ENCODE results near the gene PIN4. TPM values are rescaled to one million over a fixed set of nuclear protein-coding genes. Genes with fewer than 3 reads are reported as not detected.

PIN4 gene
- total RNA-seq, 1 donor from 2014 or later = 7.9 TPM

DNA sequence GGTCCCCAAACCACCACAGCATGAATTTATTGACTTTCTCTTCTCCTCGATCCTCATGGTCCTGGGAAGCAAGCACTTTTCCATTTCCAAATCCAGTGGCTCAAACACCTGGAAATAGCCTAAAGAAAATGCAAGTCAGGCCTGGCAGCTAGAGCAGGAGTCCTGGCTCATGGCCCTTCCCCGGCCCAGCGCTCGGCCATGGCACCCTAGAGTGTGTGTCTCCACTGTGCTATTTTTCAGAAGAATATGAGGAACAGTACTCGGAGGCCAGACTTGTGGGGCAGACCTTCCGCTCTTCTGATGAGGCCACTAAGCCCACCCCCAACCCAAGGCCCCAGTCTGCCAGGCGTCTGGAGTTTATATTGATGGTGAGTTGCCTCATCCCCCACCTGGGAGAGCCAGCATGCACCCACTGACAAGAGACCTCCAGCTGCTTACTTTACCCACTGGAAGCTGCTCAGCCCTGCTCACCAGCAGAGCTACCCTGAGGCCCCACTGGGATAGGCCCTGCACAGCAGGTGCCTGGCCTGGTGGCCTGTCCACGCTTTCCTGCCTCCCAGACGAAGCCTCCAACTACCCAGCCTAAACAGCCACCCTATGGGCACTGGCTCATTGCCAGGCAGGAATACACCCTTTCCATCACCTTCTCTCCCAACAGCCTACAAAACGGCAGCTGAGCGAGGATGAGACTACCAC is 47.6 kb upstream of the PIN4 start:
- Histone ChIP-seq H3K9ac (ENCODE audit: low read length) (no peak overlapping the region), H2AFZ (ENCODE audit: low read depth, low read length) (no peak overlapping the region), H3K79me2 (ENCODE audit: insufficient read depth, low read length) (no peaks in the 10 kb centered on the region), H3K4me2 (ENCODE audit: low read length) (no peak overlapping the region), H3K36me3 (ENCODE audit: insufficient read depth, low read length) (no peaks in the 10 kb centered on the region), H3K4me3 (ENCODE audit: insufficient read depth, low read depth, low read length) (no peak overlapping the region), H4K20me1 (ENCODE audit: insufficient read depth, low read length) (peaks cover 4% of the 10 kb centered on the region), H3K4me1 (ENCODE audit: insufficient read depth, low read length) (peaks cover 6% of the 10 kb centered on the region), H3K9me3 (ENCODE audit: insufficient read depth, low read depth, low read length) (no peaks in the 10 kb centered on the region), H3K27ac (ENCODE audit: low read depth, low read length) (no peak overlapping the region), H3K27me3 (ENCODE audit: insufficient read depth, low read length) (no peaks in the 10 kb centered on the region)
- Mint-ChIP-seq H3K4me1 (ENCODE audit: low read depth, unreplicated experiment) (peaks cover 3% of the 10 kb centered on the region), H3K27me3 (ENCODE audit: low read depth, unreplicated experiment) (no peaks in the 10 kb centered on the region), H3K4me3 (ENCODE audit: unreplicated experiment) (no peak overlapping the region), H3K9me3 (ENCODE audit: unreplicated experiment) (no peaks in the 10 kb centered on the region), H3K36me3 (ENCODE audit: low read depth, unreplicated experiment) (peaks cover 4% of the 10 kb centered on the region), H3K27ac (ENCODE audit: unreplicated experiment) (no peak overlapping the region)
- TF ChIP-seq EZH2 (IDR thresholded peaks at IDR 0.05; ENCODE audit: insufficient read depth, low read length) = no peak
- no peak for DNase-seq (ENCODE audit: low read depth)
- FAIRE-seq = no peak

- Mint-ChIP-seq H3K9me3 (ENCODE audit: unreplicated experiment) (no peaks in the 10 kb centered on the region), H3K36me3 (ENCODE audit: low read depth, unreplicated experiment) (peaks cover 13% of the 10 kb centered on the region)
Observed at GRCh38 chrX:72137846-72138495, 43.6 kb upstream of the PIN4 start.

DNA sequence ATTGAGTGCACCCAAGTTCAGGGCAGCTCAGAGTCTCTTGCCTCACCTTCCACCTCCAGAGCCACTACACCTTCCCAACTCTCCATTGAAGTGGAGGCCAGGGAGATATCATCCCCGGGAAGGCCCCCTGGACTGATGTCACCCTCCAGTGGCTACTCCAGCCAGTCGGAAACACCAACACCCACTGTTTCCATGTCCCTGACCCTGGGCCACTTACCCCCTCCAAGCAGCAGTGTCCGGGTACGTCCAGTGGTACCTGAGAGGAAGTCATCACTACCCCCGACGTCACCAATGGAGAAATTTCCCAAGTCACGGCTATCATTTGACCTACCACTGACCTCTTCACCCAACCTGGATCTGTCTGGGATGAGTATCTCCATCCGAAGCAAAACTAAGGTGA is 42.0 kb upstream of the PIN4 start:
- no peaks in the 10 kb centered on the region for H3K27me3 ChIP-seq (ENCODE audit: insufficient read depth, low read length)
- FAIRE-seq = no peak
- no peaks in the 10 kb centered on the region for H3K4me1 Mint-ChIP-seq (ENCODE audit: low read depth, unreplicated experiment)
- no peaks in the 10 kb centered on the region for H3K79me2 ChIP-seq (ENCODE audit: insufficient read depth, low read length)
- no peak overlapping the region for H3K4me3 Mint-ChIP-seq (ENCODE audit: unreplicated experiment)
- H3K4me2 ChIP-seq (ENCODE audit: low read length) = no peak overlapping the region
- no peak overlapping the region for H3K27ac ChIP-seq (ENCODE audit: low read depth, low read length)
- no peaks in the 10 kb centered on the region for H3K27me3 Mint-ChIP-seq (ENCODE audit: low read depth, unreplicated experiment)
- no peak for DNase-seq (ENCODE audit: low read depth)
- H3K36me3 ChIP-seq (ENCODE audit: insufficient read depth, low read length) = no peaks in the 10 kb centered on the region
- H3K9me3 Mint-ChIP-seq (ENCODE audit: unreplicated experiment) = no peaks in the 10 kb centered on the region
- no peak for TF ChIP-seq EZH2 (IDR thresholded peaks at IDR 0.05; ENCODE audit: insufficient read depth, low read length)
- TF ChIP-seq, protein P1, sequence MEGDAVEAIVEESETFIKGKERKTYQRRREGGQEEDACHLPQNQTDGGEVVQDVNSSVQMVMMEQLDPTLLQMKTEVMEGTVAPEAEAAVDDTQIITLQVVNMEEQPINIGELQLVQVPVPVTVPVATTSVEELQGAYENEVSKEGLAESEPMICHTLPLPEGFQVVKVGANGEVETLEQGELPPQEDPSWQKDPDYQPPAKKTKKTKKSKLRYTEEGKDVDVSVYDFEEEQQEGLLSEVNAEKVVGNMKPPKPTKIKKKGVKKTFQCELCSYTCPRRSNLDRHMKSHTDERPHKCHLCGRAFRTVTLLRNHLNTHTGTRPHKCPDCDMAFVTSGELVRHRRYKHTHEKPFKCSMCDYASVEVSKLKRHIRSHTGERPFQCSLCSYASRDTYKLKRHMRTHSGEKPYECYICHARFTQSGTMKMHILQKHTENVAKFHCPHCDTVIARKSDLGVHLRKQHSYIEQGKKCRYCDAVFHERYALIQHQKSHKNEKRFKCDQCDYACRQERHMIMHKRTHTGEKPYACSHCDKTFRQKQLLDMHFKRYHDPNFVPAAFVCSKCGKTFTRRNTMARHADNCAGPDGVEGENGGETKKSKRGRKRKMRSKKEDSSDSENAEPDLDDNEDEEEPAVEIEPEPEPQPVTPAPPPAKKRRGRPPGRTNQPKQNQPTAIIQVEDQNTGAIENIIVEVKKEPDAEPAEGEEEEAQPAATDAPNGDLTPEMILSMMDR (IDR thresholded peaks at IDR 0.05; ENCODE audit: insufficient read depth, low read depth, low read length) = no peak
- no peaks in the 10 kb centered on the region for H3K4me1 ChIP-seq (ENCODE audit: insufficient read depth, low read length)
- no peak overlapping the region for H3K27ac Mint-ChIP-seq (ENCODE audit: unreplicated experiment)
- no peak overlapping the region for H3K9ac ChIP-seq (ENCODE audit: low read length)
- H3K4me3 ChIP-seq (ENCODE audit: insufficient read depth, low read depth, low read length) = no peak overlapping the region
- no peaks in the 10 kb centered on the region for H4K20me1 ChIP-seq (ENCODE audit: insufficient read depth, low read length)
- no peaks in the 10 kb centered on the region for H3K9me3 ChIP-seq (ENCODE audit: insufficient read depth, low read depth, low read length)
- H3K36me3 Mint-ChIP-seq (ENCODE audit: low read depth, unreplicated experiment) = peaks cover 16% of the 10 kb centered on the region
- H2AFZ ChIP-seq (ENCODE audit: low read depth, low read length) = no peak overlapping the region

More at GRCh38 chrX:72137846-72138495, 43.6 kb upstream of the PIN4 start:
- Mint-ChIP-seq H3K4me3 (ENCODE audit: unreplicated experiment) (no peak overlapping the region), H3K27ac (ENCODE audit: unreplicated experiment) (no peak overlapping the region), H3K27me3 (ENCODE audit: low read depth, unreplicated experiment) (no peaks in the 10 kb centered on the region), H3K4me1 (ENCODE audit: low read depth, unreplicated experiment) (no peaks in the 10 kb centered on the region)
- Histone ChIP-seq H3K27ac (ENCODE audit: low read depth, low read length) (no peak overlapping the region), H3K27me3 (ENCODE audit: insufficient read depth, low read length) (no peaks in the 10 kb centered on the region), H2AFZ (ENCODE audit: low read depth, low read length) (no peak overlapping the region), H3K79me2 (ENCODE audit: insufficient read depth, low read length) (no peaks in the 10 kb centered on the region), H3K9ac (ENCODE audit: low read length) (no peak overlapping the region), H4K20me1 (ENCODE audit: insufficient read depth, low read length) (no peaks in the 10 kb centered on the region), H3K4me1 (ENCODE audit: insufficient read depth, low read length) (no peaks in the 10 kb centered on the region), H3K36me3 (ENCODE audit: insufficient read depth, low read length) (no peaks in the 10 kb centered on the region), H3K9me3 (ENCODE audit: insufficient read depth, low read depth, low read length) (no peaks in the 10 kb centered on the region), H3K4me3 (ENCODE audit: insufficient read depth, low read depth, low read length) (no peak overlapping the region), H3K4me2 (ENCODE audit: low read length) (no peak overlapping the region)
- TF ChIP-seq, protein P1 (IDR thresholded peaks at IDR 0.05; ENCODE audit: insufficient read depth, low read depth, low read length) = no peak
- no peak for TF ChIP-seq EZH2 (IDR thresholded peaks at IDR 0.05; ENCODE audit: insufficient read depth, low read length)
- DNase-seq (ENCODE audit: low read depth) = no peak
- no peak for FAIRE-seq
